Endometrial microvascular endothelial cells (primary cell): ENCODE results near the gene CCN2. TPM values are rescaled to one million over a fixed set of nuclear protein-coding genes. Genes with fewer than 3 reads are reported as not detected.
"Not testable (repeated sequence)": the region's sequence is repeated elsewhere in the genome, so short reads cannot be mapped to it uniquely, and the experiment has no call there.

Experiments used
- in situ Hi-C: cut with HindIII; loops from 2 replicates; pipeline ENCODE4 v1.10.0; 2017; ENCODE audit warnings: low sequenced_read_pairs, low pct_unique_long_range_greater_than_20kb; ENCODE audit errors: inconsistent ontology term
- total RNA-seq: library from RNA; depleted of rRNA; stranded (reverse); fragments of >200 nt; gene quantifications from one replicate; pipeline ENCODE4 v1.2.3, GENCODE V29; 2015; ENCODE audit errors: inconsistent ontology term

Gene CCN2
- total RNA-seq, 1 donor from 2014 or later: 608 TPM

GRCh38 chr6:131917763-131918649 lies 33.2 kb downstream of the CCN2 start:
- in situ Hi-C loops: no loop called here

DNA sequence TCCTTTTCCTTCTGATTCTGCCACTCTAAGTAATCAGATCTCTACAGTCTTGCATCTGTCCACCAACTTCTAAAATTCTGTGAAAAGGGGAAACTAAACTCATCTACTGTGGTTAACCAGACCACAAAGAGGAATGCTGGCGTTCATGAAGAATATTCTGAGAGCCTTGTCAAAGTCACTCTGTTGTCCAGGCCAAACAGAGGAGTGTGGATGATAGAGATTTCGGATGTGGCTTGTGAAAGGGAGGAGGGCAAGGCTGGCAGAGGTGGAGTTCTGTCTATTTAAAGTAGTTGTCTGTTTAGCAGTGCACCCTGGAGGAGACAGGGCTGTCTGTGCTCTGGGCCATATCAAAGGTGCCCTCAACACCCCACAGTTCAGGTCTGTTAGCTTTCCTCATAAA lies 33.9 kb downstream of the CCN2 start:
- in situ Hi-C loops: no loop called here

DNA sequence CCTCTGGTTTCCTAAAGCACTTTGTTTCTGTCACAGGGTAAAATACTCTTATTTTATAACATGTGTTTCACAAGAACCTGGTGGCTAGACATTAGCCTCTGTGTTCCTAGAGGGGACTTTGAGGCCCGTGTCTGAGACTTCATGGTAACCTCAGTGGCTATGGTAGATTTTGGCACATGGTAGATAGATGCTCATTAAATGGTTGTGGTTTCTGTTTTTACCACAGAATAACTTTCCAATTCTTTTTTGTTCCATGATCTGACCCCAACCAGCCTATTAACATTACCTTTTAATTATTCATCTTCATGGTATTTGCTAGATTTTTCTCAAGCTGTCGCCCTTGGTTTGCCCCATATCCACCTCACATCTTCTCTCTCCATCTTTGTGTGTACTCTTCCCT lies 34.3 kb downstream of the CCN2 start:
- in situ Hi-C loops: no loop called here

DNA sequence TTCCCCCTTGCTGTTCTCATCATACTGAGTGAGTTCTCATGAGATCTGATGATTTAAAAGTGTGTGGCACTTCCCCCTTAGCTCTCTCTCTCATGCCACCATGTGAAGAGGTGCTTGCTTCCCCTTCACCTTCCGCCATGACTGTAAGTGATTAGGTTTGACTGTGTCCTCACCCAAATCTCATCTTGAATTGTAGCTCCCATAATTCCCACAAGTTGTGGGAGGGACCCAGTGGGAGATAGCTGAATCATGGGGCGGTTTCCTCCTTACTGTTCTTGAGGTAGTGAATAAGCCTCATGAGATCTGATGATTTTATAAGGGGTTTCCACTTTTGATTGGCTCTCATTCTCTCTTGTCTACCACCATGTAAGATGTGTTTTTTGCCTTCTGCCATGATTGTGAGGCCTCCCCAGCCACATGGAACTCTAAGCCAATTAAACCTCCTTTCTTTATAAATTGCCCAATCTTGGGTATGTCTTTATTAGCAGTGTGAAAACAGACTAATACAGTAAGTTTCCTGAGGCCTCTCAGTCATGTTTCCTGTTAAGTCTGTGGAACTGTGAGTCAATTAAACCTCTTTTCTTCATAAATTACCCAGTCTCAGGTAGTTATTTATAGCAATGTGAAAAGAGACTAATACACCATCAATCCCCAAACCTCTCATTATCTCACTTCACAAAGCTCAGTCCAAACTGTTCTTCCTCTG lies 34.9 kb downstream of the CCN2 start:
- in situ Hi-C loops: not testable (repeated sequence)

DNA sequence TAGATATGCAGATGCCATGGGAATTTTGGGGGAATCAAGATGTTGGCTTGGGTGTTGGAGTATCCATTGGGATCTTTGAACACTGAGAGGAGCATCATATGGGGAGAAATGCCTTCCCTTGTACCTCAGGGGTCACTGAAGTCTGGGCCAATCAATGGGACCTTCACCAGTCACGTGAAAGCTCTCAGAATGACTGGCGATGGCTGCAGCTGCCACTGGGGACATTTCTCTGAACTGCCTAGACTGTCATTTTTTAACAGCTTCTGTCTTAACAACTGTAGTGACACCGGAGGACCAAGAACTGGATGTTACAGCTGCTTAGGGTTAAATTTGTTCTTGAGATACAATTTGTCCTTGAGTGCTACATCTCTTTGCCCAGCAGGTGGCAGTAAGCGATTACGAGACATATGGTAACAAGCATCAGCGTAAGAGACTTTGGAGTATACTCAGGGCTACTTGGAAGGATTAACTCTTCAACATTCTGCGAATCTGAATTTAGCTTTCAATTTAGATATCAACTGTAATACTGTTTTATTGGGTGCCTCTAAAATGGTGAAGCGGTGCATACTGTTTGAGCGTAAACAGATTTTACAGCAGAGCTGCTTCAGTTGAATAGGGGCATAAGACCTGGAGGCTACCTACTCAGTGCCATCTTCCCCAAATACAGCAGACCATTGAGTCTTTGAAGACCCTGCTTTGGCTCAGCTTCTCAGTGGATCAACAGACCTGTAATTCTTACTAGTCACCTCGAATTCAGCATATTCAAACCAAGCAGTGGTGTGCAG lies 36.0 kb downstream of the CCN2 start:
- in situ Hi-C loops: no loop called here

GRCh38 chr6:131914234-131914633 lies 36.9 kb downstream of the CCN2 start:
- in situ Hi-C loops: no loop called here

DNA sequence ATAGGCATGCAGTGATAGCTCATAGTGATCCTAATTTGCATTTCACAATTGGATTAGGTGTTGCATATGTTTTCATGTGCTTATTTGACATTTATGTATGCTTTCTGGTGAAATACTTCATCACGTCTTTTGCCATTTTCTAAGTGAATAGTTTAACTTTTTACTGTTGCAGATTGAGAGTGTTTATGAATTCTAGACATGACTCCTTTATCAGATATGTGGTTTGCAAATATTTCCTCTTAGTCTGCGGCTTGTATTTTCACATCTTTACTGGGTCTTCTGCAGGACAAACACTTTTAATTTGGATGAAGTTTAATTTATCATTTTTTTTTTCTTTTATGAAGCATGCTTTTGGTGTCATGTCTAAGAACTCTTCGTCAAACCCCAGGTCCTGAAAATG lies 39.2 kb downstream of the CCN2 start:
- in situ Hi-C loops: no loop called here

DNA sequence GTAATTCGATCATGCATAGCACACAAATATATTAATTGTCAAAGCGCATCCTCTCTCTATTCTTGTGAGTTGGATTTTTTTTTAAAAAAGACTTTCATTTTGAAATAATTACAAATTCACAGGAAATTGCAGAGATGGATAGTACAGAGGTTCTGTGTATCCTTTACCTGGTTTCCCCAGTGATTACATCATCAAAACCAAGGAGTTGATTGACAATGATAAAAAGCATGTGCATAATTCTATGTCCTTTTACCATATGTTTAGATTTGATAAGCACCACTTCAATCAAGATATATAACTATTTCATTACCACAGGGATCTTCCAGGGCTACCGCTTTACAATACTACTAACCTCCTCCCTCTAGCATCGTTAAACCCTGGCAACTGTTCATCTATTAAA lies 40.2 kb downstream of the CCN2 start:
- in situ Hi-C loops: no loop called here

- in situ Hi-C loops: no loop called here
These were observed 41.0 kb downstream of the CCN2 start for GRCh38 chr6:131910219-131910589.

DNA sequence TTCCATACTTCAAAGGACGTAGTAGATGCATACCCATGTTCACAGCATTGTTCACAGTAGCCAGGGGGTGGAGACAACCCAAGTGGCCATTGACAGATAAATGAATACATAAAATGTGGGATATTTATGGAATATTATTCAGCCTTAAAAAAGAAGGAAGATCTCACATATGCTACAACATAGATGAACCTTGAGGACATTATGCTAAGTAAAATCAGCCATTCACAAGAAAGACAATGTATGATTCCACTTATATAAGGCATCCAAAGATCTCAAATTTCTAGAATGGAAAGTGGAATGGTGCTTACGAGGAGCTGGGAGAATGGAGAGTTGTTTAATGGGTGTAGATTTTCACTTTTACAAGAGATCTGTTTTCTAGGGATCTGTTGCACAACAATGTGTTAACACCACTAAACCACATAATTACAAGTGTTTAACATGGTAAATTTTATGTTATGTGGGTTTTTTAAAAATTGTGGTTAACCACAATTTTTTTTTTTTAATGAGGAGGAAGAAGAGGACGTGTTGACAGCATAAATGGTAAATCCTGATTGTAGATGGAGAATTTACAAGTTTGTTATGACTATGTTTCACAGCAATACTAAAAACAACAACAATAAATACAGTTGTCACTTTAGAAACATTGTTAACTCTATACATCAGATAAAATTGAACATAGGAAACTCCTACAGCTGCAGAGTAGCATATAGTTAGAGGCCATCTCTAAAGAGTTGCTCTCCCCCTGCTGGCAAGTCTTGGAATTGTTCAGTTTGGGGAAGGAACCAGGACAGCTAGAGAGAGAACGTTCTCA lies 41.6 kb downstream of the CCN2 start:
- in situ Hi-C loops: no loop called here

DNA sequence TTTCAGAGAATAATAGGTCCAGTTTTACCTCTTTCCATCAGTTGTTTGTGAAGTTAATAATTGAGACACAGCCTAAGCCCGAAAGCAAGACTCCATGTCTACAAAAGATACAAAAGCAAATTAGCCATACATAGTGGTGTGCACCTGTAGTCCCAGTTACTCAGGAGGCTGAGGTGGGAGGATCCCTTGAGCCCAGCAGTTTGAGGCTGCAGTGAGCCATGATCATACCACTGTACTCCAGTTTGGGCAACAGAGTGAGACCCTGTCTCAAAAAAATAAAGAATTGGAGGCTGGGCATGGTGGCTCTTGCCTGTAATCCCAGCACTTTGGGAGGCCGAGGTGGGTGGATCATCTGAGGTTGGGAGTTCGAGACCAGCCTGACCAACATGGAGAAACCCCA lies 42.4 kb downstream of the CCN2 start:
- in situ Hi-C loops: not testable (repeated sequence)

GRCh38 chr6:131903734-131904133 lies 47.4 kb downstream of the CCN2 start:
- in situ Hi-C loops: not testable (repeated sequence)

- in situ Hi-C loops: not testable (repeated sequence)
These were observed 49.8 kb downstream of the CCN2 start for GRCh38 chr6:131901326-131901873.

DNA sequence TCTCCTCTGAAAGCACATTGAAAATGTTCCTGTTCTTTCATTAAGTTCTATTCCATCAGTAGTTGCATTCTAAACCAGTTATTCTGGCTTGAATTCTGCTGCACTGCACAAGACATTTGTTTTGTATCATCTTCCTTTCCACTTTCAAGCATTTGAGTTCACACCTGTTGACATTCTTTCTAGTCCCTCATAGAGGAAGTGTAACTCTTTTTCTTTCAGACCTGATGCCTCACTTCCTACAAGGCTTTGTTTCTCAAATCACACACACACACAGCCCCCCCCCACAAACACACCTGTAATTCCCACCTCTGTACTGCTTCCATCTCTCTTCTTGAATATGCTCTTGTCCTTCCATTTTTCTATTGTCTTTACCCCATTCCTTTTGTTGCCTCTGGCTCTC lies 50.9 kb downstream of the CCN2 start:
- in situ Hi-C loops: no loop called here

- in situ Hi-C loops: no loop called here
These were observed 52.5 kb downstream of the CCN2 start for GRCh38 chr6:131898718-131899117.
